Measurements from ENCODE around the gene LAMA2. TPM values are rescaled to one million over a fixed set of nuclear protein-coding genes. Genes with fewer than 3 reads are reported as not detected.

Gene LAMA2
- total RNA-seq, 1 donor from 2014 or later: 1.9 TPM

DNA sequence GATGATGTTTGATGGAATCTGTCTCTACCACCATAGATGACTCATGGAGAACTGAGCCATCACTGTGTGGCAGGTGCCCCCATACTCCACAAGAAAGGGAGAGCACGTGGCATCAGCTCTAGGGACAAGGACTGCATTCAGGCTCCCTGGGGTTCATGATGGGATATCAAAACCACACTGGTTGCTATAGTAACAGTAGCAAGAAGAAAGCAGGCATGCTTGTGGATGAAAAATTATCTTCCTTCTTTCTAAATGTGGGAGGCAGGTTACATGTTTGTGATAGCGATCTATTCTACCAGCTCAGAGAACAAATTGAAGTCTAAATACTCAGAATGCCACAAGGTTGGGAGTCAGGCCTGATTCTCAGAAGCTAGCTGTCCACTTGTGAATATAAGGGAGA, 602.8 kb downstream of the LAMA2 start:
- Mint-ChIP-seq H3K9me3 (ENCODE audit: low read depth) (no peaks in the 10 kb centered on the region), H3K27ac (ENCODE audit: unreplicated experiment) (no peak overlapping the region), H3K27me3 (ENCODE audit: low read depth) (no peaks in the 10 kb centered on the region), H3K4me1 (ENCODE audit: low read depth) (peaks cover 16% of the 10 kb centered on the region), H3K36me3 (ENCODE audit: low read depth) (no peaks in the 10 kb centered on the region), H3K4me3 (ENCODE audit: unreplicated experiment) (no peak overlapping the region)
- TF ChIP-seq, protein P1, sequence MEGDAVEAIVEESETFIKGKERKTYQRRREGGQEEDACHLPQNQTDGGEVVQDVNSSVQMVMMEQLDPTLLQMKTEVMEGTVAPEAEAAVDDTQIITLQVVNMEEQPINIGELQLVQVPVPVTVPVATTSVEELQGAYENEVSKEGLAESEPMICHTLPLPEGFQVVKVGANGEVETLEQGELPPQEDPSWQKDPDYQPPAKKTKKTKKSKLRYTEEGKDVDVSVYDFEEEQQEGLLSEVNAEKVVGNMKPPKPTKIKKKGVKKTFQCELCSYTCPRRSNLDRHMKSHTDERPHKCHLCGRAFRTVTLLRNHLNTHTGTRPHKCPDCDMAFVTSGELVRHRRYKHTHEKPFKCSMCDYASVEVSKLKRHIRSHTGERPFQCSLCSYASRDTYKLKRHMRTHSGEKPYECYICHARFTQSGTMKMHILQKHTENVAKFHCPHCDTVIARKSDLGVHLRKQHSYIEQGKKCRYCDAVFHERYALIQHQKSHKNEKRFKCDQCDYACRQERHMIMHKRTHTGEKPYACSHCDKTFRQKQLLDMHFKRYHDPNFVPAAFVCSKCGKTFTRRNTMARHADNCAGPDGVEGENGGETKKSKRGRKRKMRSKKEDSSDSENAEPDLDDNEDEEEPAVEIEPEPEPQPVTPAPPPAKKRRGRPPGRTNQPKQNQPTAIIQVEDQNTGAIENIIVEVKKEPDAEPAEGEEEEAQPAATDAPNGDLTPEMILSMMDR (IDR thresholded peaks at IDR 0.05): no peak
- DNase-seq (ENCODE audit: low spot score): no peak

DNA sequence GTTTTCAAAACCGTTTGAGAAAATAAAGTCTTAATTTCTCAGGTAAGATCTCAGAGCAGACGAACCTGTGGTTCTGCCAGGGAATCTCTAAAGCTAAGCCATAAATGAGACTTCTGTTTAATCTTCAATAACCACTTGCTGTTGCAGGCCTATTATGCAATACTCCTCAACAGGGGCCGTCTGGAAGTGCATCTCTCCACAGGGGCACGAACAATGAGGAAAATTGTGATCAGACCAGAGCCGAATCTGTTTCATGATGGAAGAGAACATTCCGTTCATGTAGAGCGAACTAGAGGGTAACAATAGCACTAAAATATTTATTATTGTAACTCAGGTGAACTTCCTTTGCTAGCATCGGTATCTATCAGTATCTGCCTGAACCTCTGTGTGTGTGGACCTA, 603.4 kb downstream of the LAMA2 start:
- Mint-ChIP-seq H3K27me3 (ENCODE audit: low read depth) (no peaks in the 10 kb centered on the region), H3K4me3 (ENCODE audit: unreplicated experiment) (no peak overlapping the region), H3K36me3 (ENCODE audit: low read depth) (no peaks in the 10 kb centered on the region), H3K9me3 (ENCODE audit: low read depth) (no peaks in the 10 kb centered on the region), H3K27ac (ENCODE audit: unreplicated experiment) (no peak overlapping the region), H3K4me1 (ENCODE audit: low read depth) (peaks cover 22% of the 10 kb centered on the region)
- DNase-seq (ENCODE audit: low spot score): no peak
- TF ChIP-seq, protein P1 (IDR thresholded peaks at IDR 0.05): no peak

DNA sequence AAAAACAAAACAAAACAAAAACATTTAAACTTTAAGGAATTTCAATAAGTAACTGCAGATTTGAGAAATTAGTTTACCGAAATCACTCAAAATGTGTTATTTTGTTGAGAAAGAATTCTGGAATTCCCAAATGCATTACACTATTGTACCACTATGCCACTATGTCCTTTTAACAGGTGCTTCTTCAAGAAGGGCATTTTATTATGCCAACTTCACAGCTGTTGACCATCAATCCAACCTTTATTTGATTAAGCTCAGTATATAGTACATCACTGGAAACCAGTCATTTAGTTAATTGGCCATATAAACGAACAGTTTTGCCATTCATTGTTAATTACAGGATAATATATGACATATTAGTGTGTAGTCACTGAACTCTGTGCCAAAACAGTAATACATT, 605.4 kb downstream of the LAMA2 start:
- TF ChIP-seq, protein P1 (IDR thresholded peaks at IDR 0.05): no peak
- no peak overlapping the region for H3K4me3 Mint-ChIP-seq (ENCODE audit: unreplicated experiment)
- no peaks in the 10 kb centered on the region for H3K9me3 Mint-ChIP-seq (ENCODE audit: low read depth)
- DNase-seq (ENCODE audit: low spot score): no peak
- peaks cover 36% of the 10 kb centered on the region for H3K4me1 Mint-ChIP-seq (ENCODE audit: low read depth)
- H3K27ac Mint-ChIP-seq (ENCODE audit: unreplicated experiment): no peak overlapping the region
- no peaks in the 10 kb centered on the region for H3K36me3 Mint-ChIP-seq (ENCODE audit: low read depth)
- no peaks in the 10 kb centered on the region for H3K27me3 Mint-ChIP-seq (ENCODE audit: low read depth)

DNA sequence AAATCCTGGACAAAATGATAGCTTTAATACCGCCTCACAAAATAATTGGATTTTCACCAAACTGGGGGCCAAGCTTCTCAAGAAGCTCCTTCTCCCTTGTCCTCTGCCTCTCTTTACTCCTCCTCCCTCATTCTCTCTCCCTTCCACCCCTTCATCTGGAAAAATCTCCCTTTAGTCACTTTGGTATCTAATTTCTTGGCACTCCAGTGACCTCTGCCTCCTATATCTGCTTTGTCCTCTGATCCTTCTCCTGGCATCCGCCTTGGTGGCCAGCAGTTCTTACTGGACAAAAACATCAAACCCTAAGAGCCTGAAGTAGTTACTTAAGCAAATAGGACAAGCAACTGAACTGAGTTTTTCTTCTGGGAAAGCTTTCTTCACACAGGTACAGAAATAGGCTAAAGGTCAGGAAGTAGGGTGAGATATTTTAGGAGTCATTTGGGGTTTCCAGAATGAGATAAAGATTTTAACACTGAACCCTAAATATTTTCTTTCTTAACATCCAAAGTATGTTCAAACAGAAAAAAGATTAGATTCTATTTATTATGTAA, 606.4 kb downstream of the LAMA2 start:
- Mint-ChIP-seq H3K36me3 (ENCODE audit: low read depth) (no peaks in the 10 kb centered on the region), H3K27me3 (ENCODE audit: low read depth) (no peaks in the 10 kb centered on the region), H3K27ac (ENCODE audit: unreplicated experiment) (peak overlapping the region; percentile 3)

DNA sequence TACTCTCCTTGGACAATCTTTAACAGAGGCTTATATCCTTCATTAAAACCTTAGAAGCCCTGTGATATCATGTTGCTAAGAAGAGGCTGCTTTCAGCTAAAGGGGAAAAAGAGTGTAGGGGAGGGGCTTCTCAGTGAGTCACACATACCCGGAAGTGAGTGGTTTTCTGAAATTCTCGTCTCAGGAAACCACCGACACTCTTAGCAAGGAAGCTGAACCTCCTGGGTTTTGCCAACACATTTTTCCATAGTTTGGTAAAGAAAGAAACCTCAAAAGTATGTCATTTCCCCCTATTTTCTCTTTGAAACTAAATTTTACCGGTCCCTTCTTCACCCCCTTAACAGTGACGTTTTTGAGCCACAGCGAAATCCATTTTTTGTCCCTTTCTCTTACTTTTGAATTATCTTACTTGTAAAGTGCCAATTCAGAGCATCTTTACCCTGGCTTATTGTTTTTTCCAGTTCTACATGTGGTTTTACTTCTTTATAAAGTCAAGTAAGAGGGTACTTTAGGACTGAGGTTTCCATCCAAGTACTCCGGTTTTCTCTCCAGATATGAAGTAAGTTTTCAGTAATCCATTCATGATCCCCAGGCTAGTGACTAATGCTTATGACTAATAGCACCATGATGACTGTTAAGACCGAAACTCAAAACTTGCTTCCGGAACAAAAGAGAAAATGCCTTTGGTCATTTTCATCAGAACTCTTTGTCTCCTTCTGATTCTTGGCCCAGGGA, 607.8 kb downstream of the LAMA2 start:
- peaks cover 49% of the 10 kb centered on the region for H3K4me1 Mint-ChIP-seq (ENCODE audit: low read depth)
- TF ChIP-seq, protein P1 (IDR thresholded peaks at IDR 0.05): no peak
- H3K27ac Mint-ChIP-seq (ENCODE audit: unreplicated experiment): peak overlapping the region; percentile 99
- H3K27me3 Mint-ChIP-seq (ENCODE audit: low read depth): no peaks in the 10 kb centered on the region
- H3K9me3 Mint-ChIP-seq (ENCODE audit: low read depth): no peaks in the 10 kb centered on the region
- DNase-seq (ENCODE audit: low spot score): no peak
- H3K4me3 Mint-ChIP-seq (ENCODE audit: unreplicated experiment): peak overlapping the region; percentile 69
- no peaks in the 10 kb centered on the region for H3K36me3 Mint-ChIP-seq (ENCODE audit: low read depth)

More for the DNA sequence above, 606.4 kb downstream of the LAMA2 start:
- H3K9me3 Mint-ChIP-seq (ENCODE audit: low read depth): no peaks in the 10 kb centered on the region
- TF ChIP-seq, protein P1 (IDR thresholded peaks at IDR 0.05): no peak
- no peak overlapping the region for H3K4me3 Mint-ChIP-seq (ENCODE audit: unreplicated experiment)
- no peak for DNase-seq (ENCODE audit: low spot score)
- peaks cover 45% of the 10 kb centered on the region for H3K4me1 Mint-ChIP-seq (ENCODE audit: low read depth)

All from chondrocyte (in vitro differentiated cells).